ENCODE results near the gene IL6.
"Not testable (repeated sequence)": the region's sequence is repeated elsewhere in the genome, so short reads cannot be mapped to it uniquely, and the experiment has no call there.

IL6 gene

DNA sequence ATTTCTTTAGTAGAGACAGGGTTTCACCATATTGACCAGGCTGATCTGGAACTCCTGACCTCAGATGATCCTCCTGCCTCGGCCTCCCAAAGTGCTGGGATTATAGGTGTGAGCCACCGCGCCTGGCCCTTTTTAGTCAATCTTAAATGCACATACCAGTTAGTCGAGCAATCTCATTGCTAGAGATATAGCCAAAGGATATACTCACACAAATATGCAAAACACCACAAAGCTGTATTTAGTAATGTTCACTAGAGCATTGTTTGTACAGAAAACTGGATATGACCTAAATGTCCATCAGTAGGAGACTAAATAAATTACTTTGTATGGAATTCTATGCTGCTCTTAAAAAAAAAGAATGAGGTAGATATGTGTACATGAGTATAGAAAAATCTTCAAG lies 24.5 kb upstream of the IL6 start:
- no peak overlapping the region for H3K4me3 Mint-ChIP-seq
- no peak overlapping the region for H3K27ac Mint-ChIP-seq
- H3K27me3 Mint-ChIP-seq (ENCODE audit: low read depth, poor library complexity): no peaks in the 10 kb centered on the region
- H3K4me1 Mint-ChIP-seq: peaks cover 12% of the 10 kb centered on the region
- H3K36me3 Mint-ChIP-seq (ENCODE audit: low read depth): no peaks in the 10 kb centered on the region
- DNase-seq: no peak
- TF ChIP-seq, protein P1, sequence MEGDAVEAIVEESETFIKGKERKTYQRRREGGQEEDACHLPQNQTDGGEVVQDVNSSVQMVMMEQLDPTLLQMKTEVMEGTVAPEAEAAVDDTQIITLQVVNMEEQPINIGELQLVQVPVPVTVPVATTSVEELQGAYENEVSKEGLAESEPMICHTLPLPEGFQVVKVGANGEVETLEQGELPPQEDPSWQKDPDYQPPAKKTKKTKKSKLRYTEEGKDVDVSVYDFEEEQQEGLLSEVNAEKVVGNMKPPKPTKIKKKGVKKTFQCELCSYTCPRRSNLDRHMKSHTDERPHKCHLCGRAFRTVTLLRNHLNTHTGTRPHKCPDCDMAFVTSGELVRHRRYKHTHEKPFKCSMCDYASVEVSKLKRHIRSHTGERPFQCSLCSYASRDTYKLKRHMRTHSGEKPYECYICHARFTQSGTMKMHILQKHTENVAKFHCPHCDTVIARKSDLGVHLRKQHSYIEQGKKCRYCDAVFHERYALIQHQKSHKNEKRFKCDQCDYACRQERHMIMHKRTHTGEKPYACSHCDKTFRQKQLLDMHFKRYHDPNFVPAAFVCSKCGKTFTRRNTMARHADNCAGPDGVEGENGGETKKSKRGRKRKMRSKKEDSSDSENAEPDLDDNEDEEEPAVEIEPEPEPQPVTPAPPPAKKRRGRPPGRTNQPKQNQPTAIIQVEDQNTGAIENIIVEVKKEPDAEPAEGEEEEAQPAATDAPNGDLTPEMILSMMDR (IDR thresholded peaks at IDR 0.05): no peak
- no peaks in the 10 kb centered on the region for H3K9me3 Mint-ChIP-seq

DNA sequence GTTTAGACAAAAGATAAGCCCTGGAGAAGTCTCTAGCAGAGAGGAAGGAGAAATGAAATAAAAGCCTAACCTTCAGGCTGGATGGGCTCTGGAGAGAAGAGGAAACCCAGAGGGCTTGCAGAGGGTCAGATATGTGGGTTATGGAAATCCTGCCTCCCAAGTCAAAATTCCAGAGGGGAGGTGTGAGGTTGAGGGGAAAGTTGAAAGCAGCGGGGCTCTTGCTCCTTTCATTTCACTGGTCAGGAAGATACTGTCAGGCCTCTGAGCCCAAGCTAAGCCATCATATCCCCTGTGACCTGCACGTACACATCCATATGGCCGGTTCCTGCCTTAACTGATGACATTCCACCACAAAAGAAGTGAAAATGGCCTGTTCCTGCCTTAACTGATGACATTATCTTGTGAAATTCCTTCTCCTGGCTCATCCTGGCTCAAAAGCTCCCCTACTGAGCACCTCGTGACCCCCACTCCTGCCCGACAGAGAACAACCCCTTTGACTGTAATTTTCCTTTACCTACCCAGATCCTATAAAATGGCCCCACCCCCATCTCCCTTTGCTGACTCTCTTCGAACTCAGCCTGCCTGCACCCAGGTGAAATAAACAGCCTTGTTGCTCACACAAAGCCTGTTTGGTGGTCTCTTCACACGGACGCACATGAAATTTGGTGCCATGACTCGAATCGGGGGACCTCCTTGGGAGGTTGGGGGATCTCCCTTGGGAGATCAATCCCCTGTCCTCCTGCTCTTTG lies 23.7 kb upstream of the IL6 start:
- Mint-ChIP-seq H3K4me1 (peaks cover 12% of the 10 kb centered on the region), H3K27ac (peak overlapping the region; percentile 55)
- H3K9me3 Mint-ChIP-seq; H3K36me3 Mint-ChIP-seq (ENCODE audit: low read depth); H3K4me3 Mint-ChIP-seq; H3K27me3 Mint-ChIP-seq (ENCODE audit: low read depth, poor library complexity); DNase-seq: not testable (repeated sequence)

DNA sequence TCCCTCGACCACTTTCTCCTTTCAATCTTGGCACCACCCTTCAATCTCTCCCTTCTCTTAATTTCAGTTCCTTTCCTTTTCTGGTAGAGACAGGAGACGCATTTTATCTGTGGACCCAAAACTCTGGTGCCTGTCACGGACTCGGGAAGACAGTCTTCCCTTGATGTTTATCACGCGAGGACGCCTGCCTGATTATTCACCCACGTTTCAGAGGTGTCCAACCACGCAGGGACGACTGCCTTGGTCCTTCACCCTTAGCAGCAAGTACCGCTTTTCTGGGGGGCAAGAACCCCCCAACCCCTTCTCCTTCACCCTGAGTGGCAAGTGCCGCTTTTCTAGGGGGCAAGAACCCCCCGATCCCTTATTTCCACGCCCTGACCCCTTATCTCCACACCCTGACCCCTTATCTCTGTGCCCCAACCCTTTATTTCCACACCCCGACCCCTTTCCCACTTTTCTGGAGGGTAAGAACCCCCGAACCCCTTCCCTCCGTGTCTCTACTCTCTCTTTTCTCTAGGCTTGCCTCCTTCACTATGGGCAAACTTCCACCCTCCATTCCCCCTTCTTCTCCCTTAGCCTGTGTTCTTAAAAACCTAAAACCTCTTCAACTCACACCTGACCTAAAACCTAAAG lies 22.9 kb upstream of the IL6 start:
- H3K36me3 Mint-ChIP-seq (ENCODE audit: low read depth); H3K4me3 Mint-ChIP-seq; H3K27me3 Mint-ChIP-seq (ENCODE audit: low read depth, poor library complexity); H3K27ac Mint-ChIP-seq; DNase-seq; H3K9me3 Mint-ChIP-seq: not testable (repeated sequence)
- H3K4me1 Mint-ChIP-seq: peaks cover 12% of the 10 kb centered on the region

DNA sequence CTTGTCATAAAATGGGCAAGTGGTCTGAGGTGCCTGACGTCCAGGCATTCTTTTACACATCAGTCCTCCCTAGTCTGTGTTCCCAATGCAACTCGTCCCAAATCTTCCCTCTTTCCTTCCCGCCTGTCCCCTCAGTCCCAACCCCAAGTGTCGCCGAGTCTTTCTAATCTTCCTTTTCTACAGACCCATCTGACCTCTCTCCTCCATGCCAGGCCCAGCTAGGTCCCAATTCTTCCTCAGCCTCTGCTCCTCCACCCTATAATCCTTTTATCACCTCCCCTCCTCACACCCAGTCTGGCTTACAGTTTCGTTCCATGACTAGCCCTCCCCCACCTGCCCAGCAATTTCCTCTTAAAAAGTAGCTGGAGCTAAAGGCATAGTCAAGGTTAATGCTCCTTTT lies 22.3 kb upstream of the IL6 start:
- not testable (repeated sequence) for H3K4me3 Mint-ChIP-seq; H3K36me3 Mint-ChIP-seq (ENCODE audit: low read depth); H3K27me3 Mint-ChIP-seq (ENCODE audit: low read depth, poor library complexity); DNase-seq; H3K27ac Mint-ChIP-seq; H3K9me3 Mint-ChIP-seq
- peaks cover 12% of the 10 kb centered on the region for H3K4me1 Mint-ChIP-seq

DNA sequence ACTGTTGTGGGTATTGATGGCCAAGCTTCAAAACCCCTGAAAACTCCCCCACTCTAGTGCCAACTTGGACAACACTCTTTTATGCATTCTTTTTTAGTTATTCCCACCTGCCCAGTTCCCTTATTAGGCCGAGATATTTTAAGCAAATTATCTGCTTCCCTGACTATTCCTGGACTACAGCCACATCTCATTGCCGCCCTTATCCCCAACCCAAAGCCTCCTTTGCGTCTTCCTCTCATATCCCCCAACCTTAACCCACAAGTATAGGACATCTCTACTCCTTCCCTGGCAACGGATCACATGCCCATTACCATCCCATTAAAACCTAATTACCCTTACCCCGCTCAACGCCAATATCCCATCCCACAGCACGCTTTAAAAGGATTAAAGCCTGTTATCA lies 21.1 kb upstream of the IL6 start:
- H3K4me1 Mint-ChIP-seq: peaks cover 12% of the 10 kb centered on the region
- DNase-seq; H3K9me3 Mint-ChIP-seq; H3K27me3 Mint-ChIP-seq (ENCODE audit: low read depth, poor library complexity); H3K36me3 Mint-ChIP-seq (ENCODE audit: low read depth); H3K4me3 Mint-ChIP-seq; H3K27ac Mint-ChIP-seq: not testable (repeated sequence)

DNA sequence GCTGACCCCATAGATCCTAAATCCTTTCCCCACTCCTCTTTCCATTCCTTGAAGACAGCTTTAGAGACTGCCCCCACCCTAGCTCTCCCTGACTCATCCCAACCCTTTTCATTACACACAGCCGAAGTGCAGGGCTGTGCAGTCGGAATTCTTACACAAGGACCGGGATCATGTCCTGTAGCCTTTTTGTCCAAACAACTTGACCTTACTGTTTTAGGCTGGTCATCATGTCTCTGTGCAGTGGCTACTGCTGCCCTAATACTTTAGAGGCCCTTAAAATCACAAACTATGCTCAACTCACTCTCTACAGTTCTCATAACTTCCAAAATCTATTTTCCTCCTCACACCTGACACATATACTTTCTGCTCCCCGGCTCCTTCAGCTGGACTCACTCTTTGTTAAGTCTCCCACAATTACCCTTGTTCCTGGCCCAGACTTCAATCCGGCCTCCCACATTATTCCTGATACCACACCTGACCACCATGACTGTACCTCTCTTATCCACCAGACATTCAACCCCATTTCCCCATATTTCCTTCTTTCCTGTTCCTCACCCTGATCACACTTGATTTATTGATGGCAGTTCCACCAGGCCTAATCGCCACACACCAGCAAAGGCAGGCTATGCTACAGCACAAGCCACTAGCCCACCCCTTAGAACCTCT lies 19.8 kb upstream of the IL6 start:
- DNase-seq; H3K36me3 Mint-ChIP-seq (ENCODE audit: low read depth); H3K4me3 Mint-ChIP-seq; H3K9me3 Mint-ChIP-seq; H3K27ac Mint-ChIP-seq; H3K27me3 Mint-ChIP-seq (ENCODE audit: low read depth, poor library complexity): not testable (repeated sequence)
- peaks cover 12% of the 10 kb centered on the region for H3K4me1 Mint-ChIP-seq

DNA sequence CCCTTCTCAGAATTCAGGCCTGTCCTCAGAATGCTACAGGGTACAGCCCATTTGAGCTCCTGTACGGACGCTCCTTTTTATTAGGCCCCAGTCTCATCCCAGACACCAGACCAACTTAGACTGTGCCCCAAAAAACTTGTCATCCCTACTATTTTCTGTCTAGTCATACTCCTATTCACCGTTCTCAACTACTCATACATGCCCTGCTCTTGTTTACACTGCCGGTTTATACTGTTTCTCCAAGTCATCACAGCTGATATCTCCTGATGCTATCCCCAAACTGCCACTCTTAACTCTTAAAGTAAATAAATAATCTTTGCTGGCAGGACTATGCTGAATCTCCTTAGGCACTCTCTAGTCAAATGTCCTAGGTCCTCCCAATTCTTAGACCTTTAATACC lies 18.8 kb upstream of the IL6 start:
- not testable (repeated sequence) for H3K36me3 Mint-ChIP-seq (ENCODE audit: low read depth); H3K4me3 Mint-ChIP-seq; H3K9me3 Mint-ChIP-seq; H3K4me1 Mint-ChIP-seq; H3K27ac Mint-ChIP-seq; H3K27me3 Mint-ChIP-seq (ENCODE audit: low read depth, poor library complexity); DNase-seq

DNA sequence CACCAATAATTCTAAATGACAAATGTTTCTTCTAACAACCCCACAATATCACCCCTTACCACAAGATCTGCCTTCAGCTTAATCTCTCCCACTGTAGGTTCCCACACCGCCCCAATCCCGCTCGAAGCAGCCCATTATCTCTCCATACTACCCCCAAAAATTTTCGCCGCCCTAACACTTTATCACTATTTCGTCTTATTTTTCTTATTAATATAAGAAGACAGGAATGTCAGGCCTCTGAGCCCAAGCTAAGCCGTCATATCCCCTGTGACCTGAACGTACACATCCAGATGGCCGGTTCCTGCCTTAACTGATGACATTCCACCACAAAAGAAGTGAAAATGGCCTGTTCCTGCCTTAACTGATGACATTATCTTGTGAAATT lies 18.3 kb upstream of the IL6 start:
- not testable (repeated sequence) for DNase-seq; H3K4me1 Mint-ChIP-seq; H3K9me3 Mint-ChIP-seq; H3K27me3 Mint-ChIP-seq (ENCODE audit: low read depth, poor library complexity); H3K4me3 Mint-ChIP-seq; H3K27ac Mint-ChIP-seq; H3K36me3 Mint-ChIP-seq (ENCODE audit: low read depth)

DNA sequence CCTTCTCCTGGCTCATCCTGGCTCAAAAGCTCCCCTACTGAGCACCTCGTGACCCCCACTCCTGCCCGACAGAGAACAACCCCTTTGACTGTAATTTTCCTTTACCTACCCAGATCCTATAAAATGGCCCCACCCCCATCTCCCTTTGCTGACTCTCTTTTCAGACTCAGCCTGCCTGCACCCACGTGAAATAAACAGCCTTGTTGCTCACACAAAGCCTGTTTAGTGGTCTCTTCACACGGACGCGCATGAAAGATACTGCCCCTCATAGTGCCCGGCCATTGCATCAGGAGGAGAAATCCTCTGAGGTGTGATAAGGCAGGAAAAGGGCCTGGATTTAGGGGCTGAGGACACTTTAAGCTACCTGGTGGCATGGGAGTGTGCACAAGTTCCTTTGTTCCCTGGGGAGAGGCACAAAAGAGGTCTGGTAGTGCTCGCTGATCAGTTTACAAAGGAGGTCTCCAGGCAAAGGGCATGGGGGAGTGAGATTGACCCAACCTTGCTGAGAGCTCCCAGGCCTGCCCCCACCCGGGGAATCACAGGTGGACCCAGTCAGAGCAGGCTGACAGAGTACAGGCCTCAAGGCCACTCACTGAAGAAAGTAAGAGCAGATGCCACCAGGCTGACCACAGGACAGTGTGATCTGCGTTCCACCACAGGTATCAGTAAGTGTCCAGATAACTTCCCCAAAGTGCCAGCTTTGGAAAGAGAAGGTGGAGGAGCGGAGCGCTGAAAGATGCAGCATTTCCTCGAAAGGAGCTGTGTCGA lies 17.8 kb upstream of the IL6 start:
- H3K9me3 Mint-ChIP-seq; H3K27me3 Mint-ChIP-seq (ENCODE audit: low read depth, poor library complexity); H3K4me3 Mint-ChIP-seq; H3K4me1 Mint-ChIP-seq; DNase-seq; H3K36me3 Mint-ChIP-seq (ENCODE audit: low read depth): not testable (repeated sequence)
- peak overlapping the region; percentile 56 for H3K27ac Mint-ChIP-seq
